Mesendoderm (in vitro differentiated cells): ENCODE measurements around the gene SCG3.

Source experiments
- DNase-seq: peaks from one replicate; pipeline ENCODE4 v3.0.0; 2013
- H2AK5ac ChIP-seq: 2 replicates; pipeline ENCODE4 v1.6.1; 2013; ENCODE audit warnings: low read length, inconsistent platforms
- H2BK120ac ChIP-seq: 2 replicates; pipeline ENCODE4 v1.6.1; 2013; ENCODE audit warnings: low read depth, mild to moderate bottlenecking, low read length, moderate library complexity, mixed read lengths
- H2BK15ac ChIP-seq: replicated peaks from 2 replicates; pipeline ENCODE4 v1.6.1; 2013; ENCODE audit warnings: low read depth, mild to moderate bottlenecking, moderate library complexity
- H2BK5ac ChIP-seq: 2 replicates; pipeline ENCODE4 v1.6.1; 2013; ENCODE audit warnings: low read length, inconsistent platforms
- H3K18ac ChIP-seq: 2 replicates; pipeline ENCODE4 v1.6.1; 2013; ENCODE audit warnings: mild to moderate bottlenecking, low read length, mixed read lengths
- H3K23ac ChIP-seq: one replicate; pipeline ENCODE4 v1.6.1; 2013; ENCODE audit warnings: low read length
- H3K27ac ChIP-seq: 2 replicates; pipeline ENCODE4 v1.5.1; 2013; ENCODE audit warnings: low read depth, mild to moderate bottlenecking, inconsistent platforms, low read length, moderate library complexity
- H3K27me3 ChIP-seq: 2 replicates; pipeline ENCODE4 v1.6.1; 2013; ENCODE audit warnings: low read length, control low read depth, mild to moderate bottlenecking, inconsistent platforms; ENCODE audit not compliant: insufficient read depth, poor library complexity
- H3K36me3 ChIP-seq: 2 replicates; pipeline ENCODE4 v1.6.1; 2013; ENCODE audit warnings: low read length, inconsistent platforms; ENCODE audit not compliant: control insufficient read depth, insufficient read depth
- H3K4ac ChIP-seq: one replicate; pipeline ENCODE4 v1.6.1; 2013; ENCODE audit warnings: low read depth, mild to moderate bottlenecking, low read length, moderate library complexity
- H3K4me1 ChIP-seq: 2 replicates; pipeline ENCODE4 v1.6.1; 2013; ENCODE audit warnings: low read depth, low read length, inconsistent platforms; ENCODE audit not compliant: control insufficient read depth
- H3K4me2 ChIP-seq: 2 replicates; pipeline ENCODE4 v1.6.1; 2013; ENCODE audit warnings: low read length
- H3K4me3 ChIP-seq: 2 replicates; pipeline ENCODE4 v1.5.1; 2013; ENCODE audit warnings: mild to moderate bottlenecking, low read length
- H3K56ac ChIP-seq: one replicate; pipeline ENCODE4 v1.6.1; 2013; ENCODE audit warnings: low read length
- H3K79me1 ChIP-seq: 2 replicates; pipeline ENCODE4 v1.6.1; 2013; ENCODE audit warnings: low read length, inconsistent platforms
- H3K79me2 ChIP-seq: 2 replicates; pipeline ENCODE4 v1.6.1; 2013; ENCODE audit warnings: mild to moderate bottlenecking, low read length; ENCODE audit not compliant: control insufficient read depth, insufficient read depth
- H3K9ac ChIP-seq: 2 replicates; pipeline ENCODE4 v1.6.1; 2013; ENCODE audit warnings: low read length, inconsistent platforms
- H4K5ac ChIP-seq: one replicate; pipeline ENCODE4 v1.6.1; 2013; ENCODE audit warnings: low read length
- H4K8ac ChIP-seq: one replicate; pipeline ENCODE4 v1.6.1; 2013; ENCODE audit warnings: low read depth, mild to moderate bottlenecking, control low read depth, low read length, moderate library complexity
- WGBS: extraction: QIAGEN DNeasy Blood & Tissue Kit; methylation state at CpG from one replicate; pipeline ENCODE4 v1.1.7; 2013; ENCODE audit warnings: low lambda C conversion rate, missing lambda C conversion rate; ENCODE audit not compliant: insufficient coverage; ENCODE audit errors: extremely low coverage; 5-methylcytosine and 5-hydroxymethylcytosine counted together

The SCG3 gene

GRCh38 chr15:51738553-51738952 is 57.2 kb downstream of the SCG3 start:
- Histone ChIP-seq H3K4me1 (no peaks in the 10 kb centered on the region), H3K4me3 (no peak overlapping the region), H2BK120ac (no peak overlapping the region), H4K8ac (no peak overlapping the region), H3K79me2 (no peaks in the 10 kb centered on the region), H3K27me3 (peaks cover 5% of the 10 kb centered on the region), H2AK5ac (no peak overlapping the region), H3K79me1 (no peaks in the 10 kb centered on the region), H4K5ac (no peak overlapping the region), H3K4ac (no peak overlapping the region), H3K4me2 (no peak overlapping the region), H3K36me3 (no peaks in the 10 kb centered on the region), H2BK5ac (no peak overlapping the region), H3K27ac (no peak overlapping the region), H3K18ac (no peak overlapping the region), H2BK15ac (no peak overlapping the region), H3K23ac (no peak overlapping the region), H3K56ac (no peak overlapping the region), H3K9ac (no peak overlapping the region)
- no peak for DNase-seq
- WGBS, result no CpG with 5 or more reads among the region's 2 CpGs

GRCh38 chr15:51739061-51739712 is 57.9 kb downstream of the SCG3 start:
- H3K4me1 ChIP-seq, result no peaks in the 10 kb centered on the region
- H3K79me1 ChIP-seq, result no peaks in the 10 kb centered on the region
- H3K4ac ChIP-seq, result no peak overlapping the region
- no peak overlapping the region for H2BK120ac ChIP-seq
- no CpG with 5 or more reads among the region's 2 CpGs for WGBS
- no peak overlapping the region for H3K4me2 ChIP-seq
- H3K18ac ChIP-seq, result no peak overlapping the region
- H4K5ac ChIP-seq, result no peak overlapping the region
- no peaks in the 10 kb centered on the region for H3K79me2 ChIP-seq
- H4K8ac ChIP-seq, result no peak overlapping the region
- no peak overlapping the region for H2AK5ac ChIP-seq
- H3K27me3 ChIP-seq, result peaks cover 5% of the 10 kb centered on the region
- no peak overlapping the region for H3K56ac ChIP-seq
- H2BK5ac ChIP-seq, result no peak overlapping the region
- DNase-seq, result no peak
- H3K9ac ChIP-seq, result no peak overlapping the region
- no peak overlapping the region for H2BK15ac ChIP-seq
- no peaks in the 10 kb centered on the region for H3K36me3 ChIP-seq
- H3K23ac ChIP-seq, result no peak overlapping the region
- H3K4me3 ChIP-seq, result no peak overlapping the region
- H3K27ac ChIP-seq, result no peak overlapping the region

- Histone ChIP-seq H3K56ac (no peak overlapping the region), H3K9ac (no peak overlapping the region), H3K18ac (no peak overlapping the region), H3K27me3 (peaks cover 13% of the 10 kb centered on the region), H3K36me3 (no peaks in the 10 kb centered on the region), H3K79me1 (no peaks in the 10 kb centered on the region), H3K79me2 (no peaks in the 10 kb centered on the region), H3K23ac (no peak overlapping the region), H3K4me2 (no peak overlapping the region), H2BK15ac (no peak overlapping the region), H2BK5ac (no peak overlapping the region), H4K5ac (no peak overlapping the region), H2BK120ac (no peak overlapping the region), H2AK5ac (no peak overlapping the region), H4K8ac (no peak overlapping the region), H3K4me1 (no peaks in the 10 kb centered on the region), H3K4me3 (no peak overlapping the region), H3K4ac (no peak overlapping the region), H3K27ac (no peak overlapping the region)
- DNase-seq, result no peak
- WGBS, result no CpG with 5 or more reads among the region's 5 CpGs
These were observed 68.0 kb downstream of the SCG3 start for GRCh38 chr15:51749307-51749706.

- Histone ChIP-seq H2BK120ac (no peak overlapping the region), H3K36me3 (no peaks in the 10 kb centered on the region), H4K5ac (no peak overlapping the region), H3K79me1 (no peaks in the 10 kb centered on the region), H2BK15ac (no peak overlapping the region), H3K9ac (no peak overlapping the region), H4K8ac (no peak overlapping the region), H3K4me3 (no peak overlapping the region), H3K56ac (no peak overlapping the region), H3K79me2 (no peaks in the 10 kb centered on the region), H2AK5ac (no peak overlapping the region), H3K4me2 (no peak overlapping the region), H3K18ac (no peak overlapping the region), H3K23ac (no peak overlapping the region), H3K27ac (no peak overlapping the region), H2BK5ac (no peak overlapping the region), H3K4me1 (no peaks in the 10 kb centered on the region), H3K27me3 (peaks cover 13% of the 10 kb centered on the region), H3K4ac (no peak overlapping the region)
- no CpG with 5 or more reads among the region's 4 CpGs for WGBS
- DNase-seq, result no peak
These were observed 68.9 kb downstream of the SCG3 start for GRCh38 chr15:51750186-51750585.

- Histone ChIP-seq H3K27ac (no peak within 1 kb of the TSS), H3K56ac (peak within 1 kb of the TSS; percentile 74), H3K18ac (no peak within 1 kb of the TSS), H2BK5ac (no peak within 1 kb of the TSS), H4K8ac (no peak within 1 kb of the TSS), H3K79me2 (no peaks in the 10 kb centered on the region), H3K4me2 (peak within 1 kb of the TSS; percentile 99), H2BK15ac (no peak within 1 kb of the TSS), H3K4ac (no peak within 1 kb of the TSS), H3K79me1 (no peaks in the 10 kb centered on the region), H3K23ac (no peak within 1 kb of the TSS), H4K5ac (no peak within 1 kb of the TSS), H3K9ac (peak within 1 kb of the TSS; percentile 64), H3K4me1 (no peaks in the 10 kb centered on the region), H3K4me3 (peak within 1 kb of the TSS; percentile 60), H3K27me3 (peaks cover 13% of the 10 kb centered on the region), H2AK5ac (no peak within 1 kb of the TSS), H2BK120ac (no peak within 1 kb of the TSS), H3K36me3 (no peaks in the 10 kb centered on the region)
- no CpG with 5 or more reads among the region's 65 CpGs for WGBS
- peak; percentile 44 for DNase-seq
These were observed 69.7 kb downstream of the SCG3 start, which contains the start of gene TMOD2 for GRCh38 chr15:51750792-51751696. TMOD2 (plus strand) TSS chr15:51751597; CDS start chr15:51766442, 14,845 bp downstream.
